Vagina (tissue), 2 donors: ENCODE data around the gene QPCTL.

ENCODE experiments used
- POLR2A ChIP-seq, 2 donors: fragments of 450-650 bp; IDR thresholded peaks; one replicate each; pipeline ENCODE4 v1.6.1; 2017; ENCODE audit warnings: antibody characterized with exemption in 2 of 2, mild to moderate bottlenecking in 2 of 2, moderate library complexity in 2 of 2
- POLR2AphosphoS5 ChIP-seq, 2 donors: sonication (generic); formaldehyde crosslinking; IDR thresholded peaks; one replicate each; pipeline ENCODE4 v1.9.0; 2017; ENCODE audit warnings: antibody characterized with exemption in 2 of 2, mild to moderate bottlenecking in 2 of 2, low read depth in 1 of 2; ENCODE audit not compliant: insufficient read depth in 1 of 2

DNA sequence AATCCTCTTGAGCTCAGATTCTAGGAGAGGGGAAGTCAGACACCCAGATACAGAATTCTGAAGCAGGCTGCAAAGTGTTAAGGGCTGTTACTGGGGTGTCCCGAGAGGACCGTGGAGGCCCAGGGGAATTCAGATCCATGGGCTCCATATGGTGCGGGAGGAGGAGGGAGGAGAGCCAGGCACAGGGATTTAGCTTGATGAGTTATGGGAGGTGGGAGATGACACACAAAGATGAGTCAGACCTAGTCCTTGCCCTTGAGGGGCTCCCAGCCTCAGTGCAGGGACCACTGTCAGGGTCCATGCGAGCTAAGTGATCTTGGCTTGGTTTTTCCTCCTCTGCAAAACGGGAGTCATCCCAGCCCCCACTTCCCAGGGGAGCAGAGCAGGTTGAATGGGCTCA, 38.8 kb upstream of the QPCTL start:
- no peak for TF ChIP-seq POLR2A (IDR thresholded peaks at IDR 0.05)
- TF ChIP-seq POLR2AphosphoS5 (IDR thresholded peaks at IDR 0.05; ENCODE audit: insufficient read depth in 1 of 2, low read depth in 1 of 2): no peak
